GM12872 (cell line): ENCODE measurements around the gene AGRN.

Experiments
- CTCF ChIP-seq: IDR thresholded peaks from 3 replicates; pipeline ENCODE4 v1.5.1; 2011; ENCODE audit warnings: low read depth, mild to moderate bottlenecking, low read length, moderate library complexity; ENCODE audit not compliant: insufficient read depth

AGRN gene

GRCh38 chr1:1027791-1028190 lies 7.9 kb downstream of the AGRN start:
- no peak for TF ChIP-seq CTCF

GRCh38 chr1:1031659-1032235 lies 11.8 kb downstream of the AGRN start:
- TF ChIP-seq CTCF, result no peak

- TF ChIP-seq CTCF, result peak; percentile 30; the same call in 1 of the 3 replicates
Measured at GRCh38 chr1:1032424-1032823, 12.5 kb downstream of the AGRN start.

GRCh38 chr1:1033009-1033587 lies 13.2 kb downstream of the AGRN start:
- peak; percentile 85 for TF ChIP-seq CTCF

DNA sequence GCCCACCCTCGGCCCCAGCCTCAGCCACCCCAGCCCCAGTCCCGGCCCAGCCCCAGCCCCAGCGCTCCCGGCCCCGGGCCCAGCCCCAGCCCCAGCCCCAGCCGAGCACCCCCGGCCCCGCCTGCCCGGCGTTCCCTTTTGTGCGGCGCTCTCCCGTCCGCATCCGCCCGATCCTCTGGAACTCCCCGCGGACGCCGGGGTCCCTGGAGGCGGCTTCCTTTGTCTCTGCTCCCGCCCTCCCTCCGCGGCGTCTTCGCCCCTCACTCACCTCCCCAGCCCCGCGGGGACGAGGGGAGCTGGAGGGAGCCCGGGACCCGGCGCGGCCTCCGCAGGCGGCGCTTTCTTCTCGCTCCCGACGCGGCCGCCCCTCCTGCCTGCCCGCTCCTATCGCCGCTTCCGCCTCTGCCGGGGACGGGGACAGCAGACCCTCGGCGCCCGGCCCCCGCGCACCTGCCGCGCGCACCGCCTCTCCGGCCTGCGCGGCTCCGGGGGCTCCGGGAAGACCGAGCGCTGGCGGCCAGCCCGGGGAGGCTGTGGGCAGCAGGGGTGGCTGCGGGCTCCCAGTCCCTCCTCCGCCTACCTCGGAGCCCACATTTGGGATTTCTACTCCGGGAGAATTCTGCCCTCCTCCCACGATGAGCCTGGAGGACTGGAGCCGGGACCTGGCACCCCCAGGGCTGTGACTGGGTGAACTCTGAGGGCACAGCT lies 14.0 kb downstream of the AGRN start:
- TF ChIP-seq CTCF, result no peak

DNA sequence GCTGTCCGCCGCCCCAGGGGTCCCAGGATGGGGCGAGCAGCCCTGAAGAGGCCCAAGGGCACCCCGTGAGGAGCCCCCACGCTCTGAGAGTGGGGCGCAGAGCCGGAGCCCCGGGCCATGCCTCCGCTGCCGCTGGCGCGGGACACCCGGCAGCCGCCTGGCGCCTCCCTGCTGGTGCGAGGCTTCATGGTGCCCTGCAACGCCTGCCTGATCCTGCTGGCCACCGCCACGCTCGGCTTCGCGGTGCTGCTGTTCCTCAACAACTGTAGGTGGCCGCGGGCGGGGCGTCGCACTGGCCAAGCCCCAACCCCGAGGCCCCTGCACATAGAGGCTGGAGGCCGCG lies 14.5 kb downstream of the AGRN start:
- TF ChIP-seq CTCF, result no peak

- TF ChIP-seq CTCF, result no peak
Measured at GRCh38 chr1:1035291-1035943, 15.5 kb downstream of the AGRN start.
